ENCODE measurements around the gene CACNA1H.

Gene CACNA1H

GRCh38 chr16:1156055-1156982 lies 3.4 kb downstream of the CACNA1H start:
- H3K4me3 ChIP-seq (ENCODE audit: low read depth, low read length): no peak overlapping the region
- DNase-seq (ENCODE audit: low read depth): no peak
- TF ChIP-seq CTCF (IDR thresholded peaks at IDR 0.05; ENCODE audit: control insufficient read depth, extremely low read depth, insufficient read depth): no peak

- H3K4me3 ChIP-seq (ENCODE audit: low read depth, low read length): no peak overlapping the region
These were observed 4.2 kb downstream of the CACNA1H start for GRCh38 chr16:1156983-1157638.

DNA sequence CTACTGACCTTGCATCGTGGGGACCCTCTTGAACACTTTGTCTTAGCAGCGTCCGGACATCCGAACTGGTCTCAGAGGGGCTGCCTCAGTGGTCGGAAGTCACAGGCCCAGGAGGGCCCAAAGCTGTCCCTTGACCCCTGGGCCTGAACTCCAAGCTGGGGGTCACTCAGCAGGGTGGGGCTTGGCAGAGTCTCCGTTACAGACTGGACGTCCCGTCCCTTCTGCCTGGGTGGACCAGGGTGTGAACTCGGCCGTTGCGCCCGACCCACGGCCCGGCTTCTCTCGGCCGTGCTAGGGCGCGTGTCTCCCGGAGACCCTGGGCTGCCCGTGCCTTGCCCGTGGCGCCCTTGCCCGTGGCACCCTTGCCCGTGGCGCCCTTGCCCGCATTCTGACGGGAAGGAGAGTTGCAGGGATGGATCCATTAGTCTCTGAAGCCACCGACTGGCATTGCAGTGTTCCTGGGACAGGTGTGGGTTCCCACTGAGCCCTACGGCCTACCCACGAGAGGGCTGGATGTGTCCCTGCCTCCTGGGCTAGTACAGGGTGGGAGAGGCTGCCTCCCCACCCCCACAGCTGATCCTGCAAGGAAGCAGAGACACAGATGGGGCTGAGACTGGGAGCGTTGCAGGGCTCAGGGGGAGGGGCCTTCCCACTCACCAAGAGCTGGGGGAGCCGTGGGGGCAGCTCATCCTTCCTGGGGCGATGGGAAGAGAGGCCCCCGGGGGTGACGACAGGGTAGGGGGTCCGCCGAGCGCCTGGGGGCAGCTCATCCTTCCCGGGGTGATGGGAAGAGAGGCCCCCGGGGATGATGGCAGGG lies 4.9 kb downstream of the CACNA1H start:
- DNase-seq (ENCODE audit: low read depth): no peak
- no peak overlapping the region for H3K4me3 ChIP-seq (ENCODE audit: low read depth, low read length)

More at GRCh38 chr16:1156983-1157638, 4.2 kb downstream of the CACNA1H start:
- no peak for TF ChIP-seq CTCF (IDR thresholded peaks at IDR 0.05; ENCODE audit: control insufficient read depth, extremely low read depth, insufficient read depth)
- no peak for DNase-seq (ENCODE audit: low read depth)

GRCh38 chr16:1158456-1159324 lies 5.8 kb downstream of the CACNA1H start:
- no peak overlapping the region for H3K4me3 ChIP-seq (ENCODE audit: low read depth, low read length)

More for the DNA sequence above, 4.9 kb downstream of the CACNA1H start:
- TF ChIP-seq CTCF (IDR thresholded peaks at IDR 0.05; ENCODE audit: control insufficient read depth, extremely low read depth, insufficient read depth): no peak

DNA sequence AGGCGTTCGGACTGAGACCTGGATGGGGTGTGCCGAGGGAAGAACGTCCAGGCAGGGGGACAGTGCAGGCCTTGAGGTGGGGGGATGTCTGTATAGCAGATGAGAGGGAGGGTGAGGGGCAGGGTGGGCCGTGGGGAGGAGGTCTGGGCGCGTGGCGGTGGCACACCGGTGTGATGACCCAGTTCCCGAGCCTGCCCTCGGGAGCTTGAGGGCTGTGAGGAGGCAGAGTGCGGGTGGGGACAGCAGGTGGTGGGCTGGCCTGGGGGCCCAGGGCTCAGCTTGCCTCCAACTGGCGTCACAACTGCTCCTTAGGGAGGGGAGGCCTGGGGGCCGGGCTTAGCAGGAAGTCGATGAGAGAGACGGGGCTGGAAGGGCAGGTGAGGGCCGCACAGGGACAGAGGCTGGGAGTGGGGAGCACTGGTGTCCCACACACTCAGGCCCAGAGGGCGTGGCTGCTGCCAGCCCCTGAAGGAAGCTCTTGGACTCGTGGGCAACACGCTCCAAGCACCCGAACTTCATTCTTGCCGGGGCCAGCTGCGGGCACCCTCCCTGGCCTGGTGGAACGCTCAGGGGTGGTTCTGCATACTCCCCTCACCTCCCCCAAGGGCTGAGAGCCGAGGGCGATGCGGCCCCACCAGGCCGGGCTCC lies 6.5 kb downstream of the CACNA1H start:
- no peak for DNase-seq (ENCODE audit: low read depth)
- H3K4me3 ChIP-seq (ENCODE audit: low read depth, low read length): no peak overlapping the region
- no peak for TF ChIP-seq CTCF (IDR thresholded peaks at IDR 0.05; ENCODE audit: control insufficient read depth, extremely low read depth, insufficient read depth)

More at GRCh38 chr16:1158456-1159324, 5.8 kb downstream of the CACNA1H start:
- no peak for TF ChIP-seq CTCF (IDR thresholded peaks at IDR 0.05; ENCODE audit: control insufficient read depth, extremely low read depth, insufficient read depth)
- DNase-seq (ENCODE audit: low read depth): no peak
